DND-41 (cell line): Measurements from ENCODE around the gene UBL7.

ENCODE experiments used
- ATAC-seq: fragments of 200-7000 bp; cut with Tn5 transposase; 3 replicates; pipeline ENCODE4 v1.9.1; 2021; ENCODE audit warnings: low read depth; ENCODE audit not compliant: insufficient read depth
- DNase-seq: peaks from one replicate; pipeline ENCODE4 v3.0.0-alpha.2; 2020
- H2AFZ ChIP-seq: 2 replicates; pipeline ENCODE4 v1.6.0; 2012; ENCODE audit warnings: low read depth, low read length
- H3K27ac ChIP-seq: 2 replicates; pipeline ENCODE4 v1.5.1; 2012; ENCODE audit warnings: low read length, inconsistent platforms
- H3K27me3 ChIP-seq: fragments of 200-600 bp; sonication (generic); 2 replicates; pipeline ENCODE4 v1.6.0; 2012; ENCODE audit warnings: low read length, mild to moderate bottlenecking, inconsistent platforms; ENCODE audit not compliant: insufficient read depth, poor library complexity
- H3K36me3 ChIP-seq: 2 replicates; pipeline ENCODE4 v1.5.1; 2012; ENCODE audit warnings: low read length, inconsistent platforms; ENCODE audit not compliant: insufficient read depth
- H3K4me1 ChIP-seq: 2 replicates; pipeline ENCODE4 v1.5.1; 2012; ENCODE audit warnings: mild to moderate bottlenecking, low read length; ENCODE audit not compliant: insufficient read depth
- H3K4me2 ChIP-seq: 2 replicates; pipeline ENCODE4 v1.6.0; 2012; ENCODE audit warnings: mild to moderate bottlenecking, moderate library complexity, low read length, inconsistent platforms; ENCODE audit not compliant: insufficient read depth
- H3K4me3 ChIP-seq, 2 experiments: fragments of 200-600 bp in 1 of 2; shearing (Covaris generic) in 1 of 2; 2 replicates each; pipeline ENCODE4 v1.5.1; 2012 to 2016; ENCODE audit warnings: inconsistent platforms in 2 of 2, low read length in 2 of 2, mild to moderate bottlenecking in 2 of 2, low read depth in 1 of 2, moderate library complexity in 1 of 2
- H3K79me2 ChIP-seq: 2 replicates; pipeline ENCODE4 v1.6.0; 2012; ENCODE audit warnings: low read length, inconsistent platforms; ENCODE audit not compliant: insufficient read depth
- H3K9ac ChIP-seq: 2 replicates; pipeline ENCODE4 v1.6.0; 2012; ENCODE audit warnings: low read depth, mild to moderate bottlenecking, inconsistent platforms, low read length, moderate library complexity
- H3K9me3 ChIP-seq: 2 replicates; pipeline ENCODE4 v1.5.1; 2012; ENCODE audit warnings: low read length, moderate library complexity, mild to moderate bottlenecking, inconsistent platforms; ENCODE audit not compliant: insufficient read depth, severe bottlenecking
- H4K20me1 ChIP-seq: 2 replicates; pipeline ENCODE4 v1.6.0; 2012; ENCODE audit warnings: low read length; ENCODE audit not compliant: insufficient read depth
- EZH2 ChIP-seq: IDR thresholded peaks from 3 replicates; pipeline ENCODE4 v1.6.1; 2012; ENCODE audit warnings: borderline replicate concordance, low read depth, mild to moderate bottlenecking, moderate library complexity, low read length, inconsistent platforms; ENCODE audit not compliant: severe bottlenecking
- TF ChIP-seq, protein P1 (sequence below): IDR thresholded peaks from 2 replicates; pipeline ENCODE4 v1.5.1; 2012; ENCODE audit warnings: borderline replicate concordance, low read length, moderate library complexity, mild to moderate bottlenecking; ENCODE audit not compliant: poor library complexity, severe bottlenecking; ENCODE audit errors: extremely low read depth

UBL7 gene

DNA sequence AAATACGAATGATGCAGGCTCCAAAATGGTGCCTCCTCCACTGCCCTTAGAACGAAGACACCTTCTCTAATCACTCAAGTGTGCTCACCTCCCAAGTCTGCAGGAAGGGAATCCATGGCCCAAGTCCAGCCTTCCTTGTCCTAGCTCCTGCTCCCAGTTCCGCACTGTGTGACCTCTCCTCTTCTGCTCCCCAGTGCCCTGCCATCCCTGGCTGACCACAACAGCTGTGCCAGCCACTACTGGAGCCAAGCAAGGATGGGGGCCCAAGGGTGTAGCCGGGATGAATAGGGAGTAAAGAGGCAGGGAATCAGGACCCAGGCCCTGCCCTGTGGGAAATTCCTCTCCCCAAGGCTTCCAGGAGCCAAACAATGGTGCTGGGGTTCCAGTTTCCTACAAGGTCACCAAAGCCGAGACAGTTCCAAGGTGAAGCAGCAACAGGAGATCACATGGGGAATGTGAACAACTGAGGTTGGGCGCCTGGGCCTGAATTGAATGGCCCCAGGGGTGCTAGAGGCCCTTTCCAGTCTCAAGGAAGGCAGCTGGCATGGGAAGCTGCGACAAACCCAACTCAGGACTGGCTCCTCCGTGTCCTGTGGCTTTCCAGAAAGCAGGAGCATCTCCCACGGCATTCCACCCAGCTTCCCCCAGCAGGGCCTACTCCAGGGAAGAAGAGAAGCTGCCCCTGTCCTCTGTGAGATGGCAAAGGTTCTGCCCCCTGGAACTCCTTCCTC, 47.4 kb downstream of the UBL7 start:
- peaks cover 17% of the 10 kb centered on the region for H3K4me1 ChIP-seq
- H3K9me3 ChIP-seq, result no peaks in the 10 kb centered on the region
- H3K79me2 ChIP-seq, result no peaks in the 10 kb centered on the region
- no peak for ATAC-seq
- peaks cover 3% of the 10 kb centered on the region; the same call in 1 of the 2 replicates for H4K20me1 ChIP-seq
- no peak overlapping the region for H3K4me3 ChIP-seq
- peaks cover 68% of the 10 kb centered on the region for H3K36me3 ChIP-seq
- no peak overlapping the region for H3K9ac ChIP-seq
- H3K27me3 ChIP-seq, result no peaks in the 10 kb centered on the region
- H3K27ac ChIP-seq, result peak overlapping the region; percentile 26; the same call in 1 of the 2 replicates
- TF ChIP-seq, protein P1, sequence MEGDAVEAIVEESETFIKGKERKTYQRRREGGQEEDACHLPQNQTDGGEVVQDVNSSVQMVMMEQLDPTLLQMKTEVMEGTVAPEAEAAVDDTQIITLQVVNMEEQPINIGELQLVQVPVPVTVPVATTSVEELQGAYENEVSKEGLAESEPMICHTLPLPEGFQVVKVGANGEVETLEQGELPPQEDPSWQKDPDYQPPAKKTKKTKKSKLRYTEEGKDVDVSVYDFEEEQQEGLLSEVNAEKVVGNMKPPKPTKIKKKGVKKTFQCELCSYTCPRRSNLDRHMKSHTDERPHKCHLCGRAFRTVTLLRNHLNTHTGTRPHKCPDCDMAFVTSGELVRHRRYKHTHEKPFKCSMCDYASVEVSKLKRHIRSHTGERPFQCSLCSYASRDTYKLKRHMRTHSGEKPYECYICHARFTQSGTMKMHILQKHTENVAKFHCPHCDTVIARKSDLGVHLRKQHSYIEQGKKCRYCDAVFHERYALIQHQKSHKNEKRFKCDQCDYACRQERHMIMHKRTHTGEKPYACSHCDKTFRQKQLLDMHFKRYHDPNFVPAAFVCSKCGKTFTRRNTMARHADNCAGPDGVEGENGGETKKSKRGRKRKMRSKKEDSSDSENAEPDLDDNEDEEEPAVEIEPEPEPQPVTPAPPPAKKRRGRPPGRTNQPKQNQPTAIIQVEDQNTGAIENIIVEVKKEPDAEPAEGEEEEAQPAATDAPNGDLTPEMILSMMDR, result no peak
- no peak for TF ChIP-seq EZH2
- DNase-seq, result no peak
- H2AFZ ChIP-seq, result no peak overlapping the region
- no peak overlapping the region for H3K4me2 ChIP-seq

DNA sequence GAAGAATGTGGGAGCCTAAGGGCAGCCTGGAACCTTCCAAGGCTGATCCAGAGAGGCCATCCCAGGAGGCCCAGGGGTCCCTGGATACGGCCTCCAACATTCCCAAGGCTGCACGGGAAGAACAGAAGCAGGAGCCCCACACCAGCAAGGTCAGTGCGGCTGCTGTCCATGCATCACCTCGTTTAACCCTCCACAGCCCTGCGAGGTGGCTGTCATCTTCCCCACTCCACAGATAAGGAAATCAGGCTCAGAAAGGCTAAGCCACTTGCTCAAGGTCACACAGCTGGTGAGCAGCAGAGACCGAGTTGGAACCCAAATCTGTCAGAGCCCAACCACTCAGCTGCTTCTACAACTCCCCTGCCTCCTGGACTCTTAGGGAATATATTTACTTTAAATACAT, 48.8 kb downstream of the UBL7 start:
- no peaks in the 10 kb centered on the region for H4K20me1 ChIP-seq
- H3K79me2 ChIP-seq, result no peaks in the 10 kb centered on the region
- peaks cover 62% of the 10 kb centered on the region for H3K36me3 ChIP-seq
- no peak overlapping the region for H3K4me3 ChIP-seq
- no peak overlapping the region; the same call in 1 of the 2 replicates for H3K27ac ChIP-seq
- H3K9me3 ChIP-seq, result no peaks in the 10 kb centered on the region
- H3K9ac ChIP-seq, result no peak overlapping the region
- H3K4me1 ChIP-seq, result peaks cover 17% of the 10 kb centered on the region
- DNase-seq (no peak), ATAC-seq (no peak)
- H3K27me3 ChIP-seq, result no peaks in the 10 kb centered on the region
- no peak overlapping the region for H2AFZ ChIP-seq
- no peak overlapping the region for H3K4me2 ChIP-seq
- TF ChIP-seq EZH2, result no peak

DNA sequence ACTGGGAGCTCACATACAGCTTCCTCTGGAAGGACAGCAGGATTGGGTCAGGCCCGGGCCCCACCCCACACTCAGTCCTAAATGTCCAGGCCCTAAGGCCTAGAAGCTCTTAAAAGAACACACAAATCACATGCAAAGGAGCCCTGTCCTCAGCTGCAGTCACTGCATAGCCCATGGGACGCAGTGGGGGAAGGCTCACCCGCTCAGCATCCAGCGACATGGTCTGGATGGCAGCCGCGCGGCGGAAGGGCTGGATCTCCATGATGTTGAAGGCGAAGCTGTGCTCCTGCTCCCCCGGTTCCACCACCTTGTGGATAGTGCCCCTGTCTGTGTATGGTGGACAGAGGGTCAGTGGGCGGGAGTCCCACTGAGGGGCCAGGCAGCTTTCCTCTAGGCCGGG, 49.3 kb downstream of the UBL7 start:
- Histone ChIP-seq H4K20me1 (no peaks in the 10 kb centered on the region), H3K9me3 (no peaks in the 10 kb centered on the region), H3K36me3 (peaks cover 57% of the 10 kb centered on the region), H3K4me3 (no peak overlapping the region), H3K4me2 (no peak overlapping the region), H3K4me1 (peaks cover 17% of the 10 kb centered on the region), H2AFZ (no peak overlapping the region), H3K27me3 (no peaks in the 10 kb centered on the region), H3K79me2 (no peaks in the 10 kb centered on the region), H3K27ac (no peak overlapping the region), H3K9ac (no peak overlapping the region)
- DNase-seq (no peak), ATAC-seq (no peak)
- TF ChIP-seq, protein P1, result no peak
- TF ChIP-seq EZH2, result no peak

DNA sequence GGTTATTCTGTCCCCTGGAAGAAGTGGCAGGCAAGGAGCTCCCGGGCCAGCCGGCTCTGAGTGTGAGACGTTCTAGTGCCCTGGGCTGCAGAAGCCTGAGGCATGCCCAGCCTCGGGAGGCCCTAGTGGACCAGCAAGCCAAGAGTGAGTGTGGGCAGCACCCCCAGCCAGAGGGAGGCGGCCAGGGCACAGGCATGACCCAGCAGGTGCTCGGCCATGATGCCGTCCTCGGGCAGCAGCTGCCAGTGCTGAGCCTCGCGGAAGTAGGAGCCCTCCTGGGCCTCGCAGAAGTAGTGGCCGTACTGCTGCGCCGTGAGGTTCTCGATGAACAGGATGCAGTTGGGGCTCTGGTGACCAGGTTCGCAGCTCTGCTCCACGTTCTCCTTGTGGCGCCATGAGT, 50.5 kb downstream of the UBL7 start:
- Histone ChIP-seq H3K9ac (no peak overlapping the region), H3K27ac (no peak overlapping the region), H3K27me3 (no peaks in the 10 kb centered on the region), H3K4me3 (no peak overlapping the region), H3K36me3 (peaks cover 45% of the 10 kb centered on the region), H3K9me3 (no peaks in the 10 kb centered on the region), H3K4me2 (no peak overlapping the region), H4K20me1 (no peaks in the 10 kb centered on the region), H2AFZ (no peak overlapping the region), H3K4me1 (peaks cover 9% of the 10 kb centered on the region), H3K79me2 (no peaks in the 10 kb centered on the region)
- TF ChIP-seq, protein P1, result no peak
- TF ChIP-seq EZH2, result no peak
- ATAC-seq (no peak), DNase-seq (no peak)
